SK-N-MC (cell line): ENCODE measurements around the gene HABP4.

Source experiments
- EZH2 ChIP-seq: fragments of 200-600 bp; sonication (generic); IDR thresholded peaks from one replicate; pipeline ENCODE4 v1.6.1; 2017; ENCODE audit warnings: antibody characterized with exemption
- POLR2AphosphoS5 ChIP-seq: IDR thresholded peaks from 2 replicates; pipeline ENCODE4 v1.6.1; 2012; ENCODE audit warnings: mild to moderate bottlenecking, low read depth, low read length, borderline replicate concordance

DNA sequence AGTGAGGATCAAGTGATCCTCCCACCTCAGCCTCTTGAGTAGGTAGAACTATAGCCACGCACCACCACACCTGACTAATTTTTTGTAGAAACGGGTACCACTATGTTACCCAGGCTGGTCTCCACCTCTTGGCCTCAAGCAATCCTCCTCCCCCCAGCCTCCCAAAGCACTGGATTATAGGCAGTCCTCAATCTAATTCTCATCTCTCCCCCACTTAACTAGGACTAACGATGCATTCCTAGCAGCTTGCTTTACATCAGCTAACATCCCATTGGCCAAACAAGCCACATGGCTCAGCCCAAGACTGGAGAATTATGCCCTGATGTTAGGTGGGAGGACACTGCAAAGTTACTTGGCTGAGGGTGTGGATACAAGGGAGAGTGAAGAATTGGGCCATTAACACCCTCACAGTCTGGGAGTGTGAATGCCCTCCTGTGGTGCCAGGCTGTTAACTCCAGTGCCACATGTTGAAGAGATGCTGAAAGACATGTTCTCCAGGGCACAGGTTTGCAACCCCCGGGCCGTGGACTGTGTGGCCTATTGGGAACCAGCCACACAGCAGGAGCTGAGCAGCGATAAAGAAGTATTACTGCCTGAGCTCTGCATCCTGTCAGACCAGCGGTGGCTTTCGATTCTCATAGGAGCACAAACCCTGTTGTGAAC lies 26.5 kb upstream of the HABP4 start:
- TF ChIP-seq POLR2AphosphoS5 = no peak
- no peak for TF ChIP-seq EZH2
